ELF-1 (cell line): ENCODE results near the gene AOX1.
"Not testable (repeated sequence)": the region's sequence is repeated elsewhere in the genome, so short reads cannot be mapped to it uniquely, and the experiment has no call there.

Experiments used
- DNase-seq: peaks from one replicate; pipeline ENCODE4 v3.0.0-alpha.2; 2016; ENCODE audit warnings: low read depth, low spot score

The AOX1 gene

DNA sequence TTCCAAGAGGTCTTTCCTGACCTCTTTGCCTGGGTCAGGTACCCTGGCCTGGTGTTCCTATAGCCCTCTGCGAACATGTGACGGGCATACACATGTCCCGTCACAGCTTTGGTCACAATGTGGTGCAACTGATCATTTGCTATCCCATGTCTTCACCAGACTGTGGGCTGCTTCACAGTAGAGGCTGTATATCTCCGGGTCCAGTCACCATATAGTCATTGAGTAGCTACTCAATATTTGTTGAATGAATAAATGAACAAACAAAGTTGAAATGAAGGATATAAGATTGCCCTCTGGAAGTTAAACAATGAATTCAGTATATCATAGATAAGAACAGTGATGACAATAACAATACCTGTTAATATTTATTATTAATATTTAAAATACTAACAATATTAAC is 16.8 kb downstream of the AOX1 start:
- no peak for DNase-seq

DNA sequence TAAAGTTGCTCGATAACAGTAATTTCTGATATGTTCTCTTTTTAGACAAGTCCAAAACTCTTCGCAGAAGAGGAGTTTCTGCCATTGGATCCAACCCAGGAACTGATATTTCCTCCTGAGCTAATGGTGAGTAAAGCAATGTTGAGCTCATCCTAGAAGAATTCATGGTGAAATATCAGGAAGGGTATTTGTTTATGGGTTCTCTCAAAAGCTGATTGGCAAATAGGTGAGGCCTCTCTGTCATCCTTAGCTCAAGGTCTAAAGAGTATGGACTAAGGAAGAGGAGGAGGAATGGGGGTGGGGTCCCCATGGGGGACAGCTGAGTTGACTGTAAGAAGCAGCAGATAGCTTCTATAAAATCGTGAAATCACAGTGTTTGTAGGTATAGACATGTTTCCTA is 18.2 kb downstream of the AOX1 start:
- no peak for DNase-seq

DNA sequence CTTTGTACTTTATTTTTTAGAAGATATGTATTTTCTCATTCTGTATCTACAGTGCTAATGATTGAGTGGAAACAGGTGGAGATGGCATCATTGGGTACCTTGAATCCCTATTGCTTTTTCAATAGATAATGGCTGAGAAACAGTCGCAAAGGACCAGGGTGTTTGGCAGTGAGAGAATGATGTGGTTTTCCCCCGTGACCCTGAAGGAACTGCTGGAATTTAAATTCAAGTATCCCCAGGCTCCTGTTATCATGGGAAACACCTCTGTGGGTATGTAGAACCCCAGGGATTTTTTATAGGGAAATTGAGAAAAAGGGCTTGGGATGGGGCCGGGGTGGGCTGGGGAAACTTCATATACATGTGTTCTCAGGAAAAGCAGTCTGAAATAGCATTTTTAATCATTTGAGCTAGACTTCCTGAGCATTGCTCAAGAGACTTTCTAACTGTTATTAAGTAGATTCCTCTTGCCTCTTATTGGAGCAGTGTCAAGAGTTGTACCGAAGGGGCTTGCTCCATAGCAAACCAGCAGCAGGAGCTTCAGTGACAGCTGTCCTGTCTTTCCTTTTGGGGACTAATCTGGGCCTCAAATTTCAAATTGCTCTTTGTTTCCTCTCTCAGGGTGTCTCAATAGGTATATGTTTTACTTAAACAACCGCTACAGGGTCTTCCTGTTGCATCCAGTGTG is 18.9 kb downstream of the AOX1 start:
- no peak for DNase-seq

DNA sequence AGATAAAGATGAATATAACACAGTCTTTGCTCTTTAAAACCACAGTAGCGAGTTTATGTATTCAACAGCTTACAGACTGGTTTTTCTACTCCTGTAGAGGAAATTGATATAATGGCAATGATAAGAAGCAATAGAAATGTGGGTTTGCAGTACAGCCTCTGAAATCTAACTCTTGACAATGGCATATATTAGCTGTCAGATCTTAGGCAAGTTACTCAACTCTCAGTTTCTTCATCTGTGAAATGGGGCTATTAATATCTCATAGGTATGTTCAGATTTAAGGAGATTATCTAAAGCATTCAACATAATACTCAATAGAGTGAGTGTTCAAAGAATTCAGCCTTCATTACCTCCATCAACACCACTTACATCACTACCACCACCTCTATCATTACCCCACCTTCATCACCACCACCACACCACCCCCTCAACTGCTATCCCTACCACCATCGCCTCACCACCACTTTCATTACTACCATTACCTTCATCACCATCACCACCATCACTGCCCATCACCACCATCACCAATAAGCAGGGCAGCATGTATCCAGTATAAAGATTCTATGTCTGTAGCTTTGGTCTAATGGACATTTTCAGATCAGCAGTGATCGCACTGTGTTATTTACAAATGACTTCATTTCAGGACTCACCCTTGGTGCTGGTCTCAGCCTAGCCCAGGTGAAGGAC is 22.7 kb downstream of the AOX1 start:
- no peak for DNase-seq

DNA sequence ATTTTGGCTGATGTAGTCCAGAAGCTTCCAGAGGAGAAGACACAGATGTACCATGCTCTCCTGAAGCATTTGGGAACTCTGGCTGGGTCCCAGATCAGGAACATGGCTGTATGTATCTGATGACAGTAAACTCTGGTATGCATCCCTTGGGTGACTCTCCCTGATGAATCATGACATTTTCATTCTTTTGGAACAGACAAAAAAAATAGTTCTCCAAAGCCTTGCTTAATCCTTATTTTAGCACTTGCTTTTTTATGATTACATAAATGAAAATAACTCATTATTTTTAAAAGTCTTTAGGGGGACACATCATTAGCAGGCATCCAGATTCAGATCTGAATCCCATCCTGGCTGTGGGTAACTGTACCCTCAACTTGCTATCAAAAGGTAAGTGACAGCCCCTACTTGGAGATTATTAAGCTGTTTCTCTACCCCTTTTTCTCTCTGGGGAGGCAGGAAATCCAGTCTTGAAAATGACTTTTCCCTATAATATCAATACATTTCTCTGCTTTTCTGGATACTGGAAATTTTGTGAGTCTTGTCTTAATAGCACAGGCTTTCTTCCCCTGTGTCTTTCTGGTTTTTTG is 23.3 kb downstream of the AOX1 start:
- no peak for DNase-seq

DNA sequence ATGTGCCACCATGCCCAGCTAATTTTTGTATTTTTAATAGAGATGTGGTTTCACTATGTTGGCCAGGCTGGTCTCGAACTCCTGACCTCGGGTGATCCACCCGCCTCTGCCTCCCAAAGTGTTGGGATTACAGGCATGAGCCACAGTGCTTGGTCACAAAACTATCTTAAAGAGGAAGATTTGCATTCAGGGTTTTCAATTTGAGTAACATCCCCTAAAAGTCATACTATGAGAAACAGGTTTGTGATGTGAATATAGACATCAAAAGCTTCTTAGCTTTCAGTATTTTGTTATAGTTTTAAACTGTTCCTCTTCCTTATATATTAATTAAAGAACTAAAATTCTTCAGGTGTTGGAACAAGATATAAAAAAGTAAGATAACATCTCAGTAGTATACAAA is 24.4 kb downstream of the AOX1 start:
- not testable (repeated sequence) for DNase-seq

DNA sequence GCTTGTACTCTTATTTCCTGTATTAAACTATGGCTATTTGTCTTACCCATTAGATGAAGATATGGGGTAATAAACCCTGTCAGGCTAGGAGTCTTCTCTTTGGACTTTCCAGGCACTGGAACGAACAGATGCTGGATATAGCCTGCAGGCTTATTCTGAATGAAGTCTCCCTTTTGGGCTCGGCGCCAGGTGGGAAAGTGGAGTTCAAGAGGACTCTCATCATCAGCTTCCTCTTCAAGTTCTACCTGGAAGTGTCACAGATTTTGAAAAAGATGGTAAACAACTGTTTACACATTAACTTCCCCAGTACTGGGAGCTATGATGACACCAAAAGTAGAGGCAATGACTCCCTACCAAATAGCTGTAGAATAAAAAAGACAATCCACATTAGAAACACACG is 27.9 kb downstream of the AOX1 start:
- DNase-seq = no peak

DNA sequence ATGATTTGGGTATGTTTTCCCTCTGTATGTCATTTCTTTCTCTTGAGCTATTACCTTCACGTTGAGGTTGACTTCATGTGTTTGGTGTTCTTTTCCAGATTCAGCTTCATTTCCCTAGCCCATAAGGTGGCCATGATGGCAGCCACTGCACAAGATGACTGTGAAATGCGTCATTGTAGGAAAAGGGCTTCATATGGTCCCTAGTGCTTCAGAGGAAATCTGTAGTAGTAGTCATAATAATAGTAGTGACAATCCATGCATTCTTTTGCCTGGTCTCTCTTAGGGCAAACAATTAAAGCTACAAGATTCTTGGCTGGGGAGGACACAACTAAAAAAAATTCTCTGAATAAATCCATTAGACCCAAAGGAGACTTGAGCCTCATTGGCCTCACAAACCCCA is 28.4 kb downstream of the AOX1 start:
- DNase-seq = no peak

DNA sequence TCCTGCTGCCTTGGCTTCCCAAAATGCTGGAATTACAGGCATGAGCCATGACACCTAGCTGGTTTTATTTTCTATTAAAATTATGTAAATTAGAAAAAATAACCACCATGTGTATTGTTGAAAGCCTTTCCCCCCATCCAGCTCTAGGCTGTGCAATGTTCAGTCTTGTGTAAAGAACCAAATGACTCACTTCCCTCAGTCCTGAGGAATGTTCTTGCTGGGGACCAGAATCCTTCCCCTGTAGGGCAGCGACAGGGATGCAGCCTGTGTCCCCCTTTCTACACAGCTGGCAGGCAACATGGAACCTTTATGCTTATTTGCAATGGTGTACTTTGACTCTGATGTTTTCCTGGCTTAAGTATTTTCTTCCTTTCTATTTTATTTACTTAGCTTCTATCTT is 29.4 kb downstream of the AOX1 start:
- DNase-seq = no peak

DNA sequence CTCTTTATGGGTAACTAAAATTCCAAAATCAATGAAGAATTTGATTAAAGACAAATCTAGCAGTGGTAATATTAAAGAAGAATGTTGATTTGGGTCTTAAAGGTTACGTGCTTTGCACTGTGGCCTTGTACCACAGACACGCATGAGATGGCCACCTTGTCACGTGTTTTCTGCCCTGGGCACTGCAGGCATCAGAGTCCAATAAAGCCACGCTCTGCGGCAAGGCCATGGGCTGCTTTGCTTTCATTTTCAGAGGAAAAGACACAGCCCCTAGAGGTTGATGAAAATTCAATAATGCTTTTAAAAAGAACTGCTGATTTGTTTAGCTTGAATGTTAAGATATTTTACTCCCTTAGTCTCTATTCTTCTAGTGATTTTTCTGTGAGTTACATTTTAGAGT is 30.4 kb downstream of the AOX1 start:
- DNase-seq = no peak

DNA sequence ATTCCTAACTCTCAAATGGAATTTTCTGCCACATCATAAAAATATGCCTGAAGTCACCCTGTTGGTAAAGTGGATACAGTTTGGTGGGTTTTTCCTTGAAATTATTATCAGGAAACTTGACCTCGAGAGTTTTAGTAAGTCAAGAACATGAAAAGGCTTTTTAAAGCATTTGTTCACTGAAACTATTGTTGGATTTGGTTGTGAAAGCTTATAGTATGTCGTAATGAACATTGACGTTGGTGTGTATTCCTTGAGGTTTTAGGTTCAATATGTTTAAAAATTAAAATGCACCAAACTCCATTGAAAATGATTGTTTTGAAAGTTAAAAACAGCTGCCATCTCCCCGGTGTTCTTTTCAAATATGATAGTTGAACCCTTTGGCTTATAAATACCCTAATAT is 30.8 kb downstream of the AOX1 start:
- DNase-seq = no peak

DNA sequence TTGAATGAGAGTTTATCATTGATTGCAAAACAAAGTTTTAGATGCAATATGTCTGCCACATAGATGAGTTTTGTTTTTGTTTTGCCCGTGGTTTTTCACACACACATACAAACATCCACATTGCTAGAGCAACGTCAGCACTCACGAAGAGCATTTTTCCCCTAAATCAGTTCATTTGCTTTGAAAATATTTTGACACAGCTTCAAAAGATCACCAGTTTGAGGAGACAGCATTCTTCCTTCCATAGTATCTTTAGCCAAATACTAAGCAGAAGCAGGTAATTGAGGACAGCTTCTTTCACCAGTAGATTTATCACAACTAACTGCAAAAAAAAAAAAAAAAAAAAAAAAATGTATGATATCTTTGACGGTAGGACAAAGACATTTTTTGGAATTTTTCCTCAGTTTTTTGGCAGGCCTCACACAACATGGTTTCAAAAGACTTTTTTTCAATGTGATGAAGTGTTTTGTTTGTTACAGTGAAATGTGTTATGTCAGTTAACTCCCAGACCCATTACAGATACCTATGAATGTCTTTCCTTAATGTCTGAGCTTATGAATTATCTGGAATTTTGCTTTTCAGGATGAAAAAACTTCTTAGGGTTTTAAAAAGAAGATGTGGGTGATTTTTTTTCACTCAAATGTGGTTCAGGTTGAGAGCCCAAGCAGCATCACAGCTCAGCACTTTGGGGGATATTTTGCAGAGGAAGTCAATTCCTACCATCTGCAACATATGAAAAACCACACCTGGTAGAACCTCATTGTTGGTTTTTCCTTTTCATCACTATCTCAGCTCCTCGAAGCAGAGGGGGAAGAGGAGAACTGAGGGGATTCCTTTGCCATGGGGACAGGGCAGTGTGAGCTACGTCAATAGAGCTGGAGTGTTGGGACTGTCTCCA is 31.6 kb downstream of the AOX1 start:
- no peak for DNase-seq

DNA sequence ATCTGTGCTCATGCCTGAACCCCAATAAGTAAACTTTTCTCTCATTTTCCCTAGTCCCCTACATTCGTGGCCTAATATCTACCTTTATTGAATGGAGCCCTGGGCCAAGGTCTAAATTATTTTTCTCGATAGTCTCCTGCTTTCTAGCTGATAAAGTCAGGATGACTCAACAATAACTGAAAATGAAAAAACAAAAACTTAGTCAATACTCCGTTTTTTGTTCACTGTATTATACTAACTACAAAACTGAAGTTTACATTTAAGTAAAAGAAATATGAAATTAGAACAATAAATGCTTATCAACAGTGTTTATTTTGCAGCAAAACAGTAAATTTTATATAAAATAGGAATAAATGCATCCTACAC is 32.2 kb downstream of the AOX1 start:
- no peak for DNase-seq

DNA sequence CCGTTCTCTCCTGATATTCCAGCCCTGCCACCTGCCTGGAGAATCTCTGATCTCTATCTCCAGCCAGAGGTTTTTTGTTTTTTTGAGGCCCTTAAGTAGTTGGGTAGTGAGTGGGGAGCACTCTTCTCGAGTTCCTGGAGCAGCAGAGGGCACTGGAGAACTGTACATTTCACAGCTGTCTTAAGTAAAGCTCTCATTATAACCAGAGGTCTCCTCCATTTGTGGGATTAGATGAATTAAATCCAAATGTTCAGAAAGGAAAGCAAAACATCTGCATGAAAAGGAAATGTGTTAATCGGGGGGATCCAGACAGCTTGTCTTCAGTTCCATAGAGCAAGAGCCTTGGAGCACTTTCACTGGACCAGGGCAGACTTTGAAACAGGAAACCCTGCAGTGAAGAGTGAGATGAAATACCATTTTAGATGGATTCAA is 32.8 kb downstream of the AOX1 start:
- no peak for DNase-seq

DNA sequence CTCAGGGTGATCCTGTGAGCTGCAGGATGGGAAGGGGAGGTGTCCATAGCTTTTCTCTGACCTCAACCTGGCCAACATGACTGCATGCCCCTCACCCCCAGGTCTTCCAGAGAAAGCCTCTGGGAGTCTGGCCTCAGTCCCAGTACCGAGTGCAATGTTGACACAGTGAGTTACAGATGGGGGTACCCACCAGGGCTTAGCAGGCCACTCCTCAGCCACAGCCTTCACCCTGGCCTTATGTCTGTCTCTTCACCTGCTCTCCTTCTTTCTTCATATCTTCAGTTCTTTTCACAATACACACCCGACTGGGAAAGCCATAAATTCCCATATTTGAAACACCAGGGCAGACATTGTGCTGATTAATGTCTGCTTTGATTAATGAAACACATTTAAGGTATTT is 33.5 kb downstream of the AOX1 start:
- DNase-seq = no peak

DNA sequence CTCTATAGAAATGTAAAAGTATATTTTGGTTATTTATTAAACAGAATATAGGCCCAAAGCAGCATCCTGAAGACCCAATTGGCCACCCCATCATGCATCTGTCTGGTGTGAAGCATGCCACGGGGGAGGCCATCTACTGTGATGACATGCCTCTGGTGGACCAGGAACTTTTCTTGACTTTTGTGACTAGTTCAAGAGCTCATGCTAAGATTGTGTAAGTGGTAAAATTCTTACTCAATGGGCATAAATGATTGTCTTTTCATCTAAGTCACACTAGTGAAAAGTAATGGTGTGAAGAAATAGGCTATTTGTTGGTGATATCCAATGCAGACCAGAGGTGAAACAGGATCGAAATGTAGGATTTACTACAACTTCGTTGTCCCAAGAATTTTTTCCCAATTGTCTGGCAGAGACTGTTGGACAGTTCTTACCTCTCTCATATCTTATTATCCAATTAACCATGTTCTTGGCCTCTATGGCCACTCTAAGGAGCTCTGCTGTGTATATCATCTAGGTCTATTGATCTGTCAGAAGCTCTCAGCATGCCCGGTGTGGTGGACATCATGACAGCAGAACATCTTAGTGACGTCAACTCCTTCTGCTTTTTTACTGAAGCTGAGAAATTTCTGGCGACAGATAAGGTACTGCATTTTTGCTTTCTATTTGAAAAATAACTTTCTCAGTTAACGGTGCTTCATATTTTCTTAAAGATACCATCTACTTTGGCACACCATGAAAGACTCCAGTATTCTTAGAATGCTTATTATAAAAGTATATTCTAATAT is 35.0 kb downstream of the AOX1 start:
- DNase-seq = no peak

DNA sequence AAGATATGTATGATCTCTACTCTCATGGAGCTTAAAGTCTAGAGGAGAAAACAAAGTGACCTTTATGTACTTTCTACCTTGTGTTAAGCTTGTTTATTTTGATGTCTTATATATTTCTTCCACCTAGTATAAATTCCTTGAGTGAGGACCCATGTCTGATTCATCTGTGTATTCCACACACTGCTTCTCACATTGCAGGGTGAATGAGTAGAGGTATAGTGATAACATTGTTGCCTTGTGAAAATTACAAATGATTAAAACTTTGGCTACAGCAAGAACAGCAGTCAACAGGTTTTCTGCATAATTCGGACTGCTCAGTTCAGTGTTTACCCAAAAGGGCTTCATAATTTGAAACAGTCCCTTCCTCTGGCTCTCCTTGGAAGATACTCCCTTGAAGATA is 36.3 kb downstream of the AOX1 start:
- DNase-seq = no peak

DNA sequence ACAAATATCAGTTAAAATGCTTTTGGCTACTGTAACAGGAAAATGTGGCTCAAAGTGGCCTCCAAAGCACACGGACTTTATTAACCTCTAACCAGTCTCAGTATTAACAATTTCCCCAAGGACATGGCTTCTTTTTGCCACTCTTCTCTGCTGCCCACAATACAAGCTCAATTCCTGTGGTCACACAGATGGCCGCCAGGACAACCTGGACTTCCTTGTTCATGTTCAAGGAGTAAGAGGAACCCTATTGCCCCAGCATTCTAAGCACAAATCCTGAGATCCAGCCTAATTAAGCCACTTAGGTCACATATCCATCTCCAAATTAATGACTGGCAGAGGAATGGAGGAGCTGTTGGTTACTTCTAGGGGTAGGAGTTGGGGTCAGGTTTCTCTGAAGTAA is 38.2 kb downstream of the AOX1 start:
- no peak for DNase-seq

DNA sequence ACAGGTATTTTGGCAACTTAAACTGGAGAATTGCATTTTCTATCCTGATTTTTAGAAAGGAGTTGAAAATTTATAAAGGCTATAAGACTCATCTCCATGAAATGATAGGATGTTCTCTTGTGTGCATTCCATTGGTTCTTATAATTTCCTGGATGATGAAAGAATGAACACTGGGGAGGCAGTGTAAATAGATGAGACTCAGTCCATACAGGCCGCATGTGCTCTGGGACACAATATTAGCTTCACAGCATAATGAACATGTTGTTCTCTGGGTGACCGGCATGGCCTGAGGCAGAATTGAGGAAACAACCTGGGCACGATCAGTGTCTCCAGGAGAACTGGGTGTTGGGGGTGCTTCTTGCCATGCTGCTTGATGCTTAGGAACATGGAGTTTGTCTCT is 38.8 kb downstream of the AOX1 start:
- no peak for DNase-seq

DNA sequence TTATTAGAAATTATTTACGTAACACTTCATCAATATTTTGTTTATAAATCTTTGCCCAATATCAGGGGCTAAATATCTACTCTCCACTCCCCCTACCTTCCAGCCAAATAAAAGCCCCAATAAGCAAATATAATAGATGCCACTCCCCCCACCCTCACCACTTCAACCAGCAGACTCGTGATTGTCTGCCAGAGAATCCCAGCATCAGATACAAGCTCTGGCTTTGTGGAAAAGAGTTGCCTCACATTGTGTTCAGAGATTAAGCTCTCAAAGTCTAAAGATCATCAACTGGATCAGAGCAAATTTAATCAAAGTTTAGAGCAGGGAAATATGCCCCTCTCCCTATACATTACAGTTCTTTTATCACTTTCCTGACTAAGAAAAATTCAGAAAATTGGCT is 39.5 kb downstream of the AOX1 start:
- DNase-seq = no peak

DNA sequence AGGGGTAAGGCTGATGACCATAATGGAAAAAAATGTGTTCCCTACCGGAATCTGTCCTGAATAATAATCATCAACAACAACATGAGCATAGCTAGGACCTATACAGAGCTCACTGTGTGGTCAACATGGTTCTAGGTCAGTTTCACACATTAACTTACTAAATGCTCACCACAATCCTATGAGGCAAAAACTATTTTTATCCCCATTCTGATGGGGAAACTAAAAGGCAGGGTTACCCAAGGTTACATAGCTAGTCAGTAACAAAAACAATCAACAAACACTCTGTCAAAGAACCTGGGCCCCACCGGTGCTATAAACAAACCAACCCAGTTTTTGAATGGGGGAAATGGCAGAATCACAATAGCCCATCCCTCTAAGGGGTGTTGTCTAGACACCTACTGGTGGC is 40.1 kb downstream of the AOX1 start:
- DNase-seq = peak; percentile 40
